IMR-90 (cell line): Measurements from ENCODE around the gene SWAP70. TPM values are rescaled to one million over a fixed set of nuclear protein-coding genes. Genes with fewer than 3 reads are reported as not detected.

ENCODE experiments used
- ATAC-seq: fragments of 200-7000 bp; cut with Tn5 transposase; 2 replicates; pipeline ENCODE4 v1.9.1; 2020; ENCODE audit warnings: low read depth, mild to moderate bottlenecking, moderate library complexity
- BruUV-seq: library from RNA; stranded (reverse); fragments of 400-500 nt; replicated peaks from 2 replicates; lab custom pipeline; 2021; lab: Mats Ljungman, UMichigan
- CTCF ChIA-PET: fragments of 300-600 bp; formaldehyde crosslinking; extraction: SDS; loops from one replicate; lab custom pipeline; 2021; ENCODE audit warnings: antibody characterized with exemption; lab: Yijun Ruan, JAX
- POLR2A ChIA-PET: fragments of 300-600 bp; sonication (Branson Sonifier 250); formaldehyde crosslinking; loops from one replicate; lab custom pipeline; 2022; ENCODE audit warnings: antibody characterized with exemption; ENCODE audit not compliant: unreplicated experiment; lab: Charles Lee
- DNase-seq: peaks from one replicate; pipeline ENCODE4 v3.0.0; 2013
- H2AFZ ChIP-seq: replicated peaks from 2 replicates; pipeline ENCODE3; 2013; ENCODE audit warnings: low read length, mild to moderate bottlenecking; ENCODE audit not compliant: poor library complexity
- H2AK5ac ChIP-seq: 2 replicates; pipeline ENCODE4 v1.6.1; 2013; ENCODE audit warnings: low read depth, low read length, inconsistent platforms
- H2AK9ac ChIP-seq: replicated peaks from 2 replicates; pipeline ENCODE3; 2013; ENCODE audit warnings: mild to moderate bottlenecking, low read depth, low read length, moderate library complexity; ENCODE audit not compliant: poor library complexity
- H2BK120ac ChIP-seq: 2 replicates; pipeline ENCODE4 v1.6.1; 2013; ENCODE audit warnings: low read depth, low read length, inconsistent platforms
- H2BK15ac ChIP-seq: 3 replicates; pipeline ENCODE4 v1.6.1; 2013; ENCODE audit warnings: low read depth, low read length, inconsistent platforms
- H2BK20ac ChIP-seq: 2 replicates; pipeline ENCODE4 v1.6.1; 2013; ENCODE audit warnings: low read depth, mild to moderate bottlenecking, inconsistent platforms, low read length, moderate library complexity
- H2BK5ac ChIP-seq: 2 replicates; pipeline ENCODE4 v1.6.1; 2013; ENCODE audit warnings: mild to moderate bottlenecking, low read depth, low read length, inconsistent platforms; ENCODE audit not compliant: poor library complexity, severe bottlenecking
- H3K14ac ChIP-seq: replicated peaks from 2 replicates; pipeline ENCODE4 v1.6.1; 2013; ENCODE audit warnings: low read depth, low read length, inconsistent platforms
- H3K18ac ChIP-seq: 2 replicates; pipeline ENCODE4 v1.6.1; 2013; ENCODE audit warnings: low read depth, low read length, control low read depth
- H3K23ac ChIP-seq: 2 replicates; pipeline ENCODE4 v1.6.1; 2013; ENCODE audit warnings: low read depth, low read length, inconsistent platforms
- H3K27ac ChIP-seq: 2 replicates; pipeline ENCODE4 v1.5.1; 2013; ENCODE audit warnings: mild to moderate bottlenecking, control low read depth, low read length; ENCODE audit not compliant: insufficient read depth
- H3K27me3 ChIP-seq: 2 replicates; pipeline ENCODE4 v1.6.1; 2013; ENCODE audit warnings: low read length; ENCODE audit not compliant: control insufficient read depth, insufficient read depth
- H3K36me3 ChIP-seq: 2 replicates; pipeline ENCODE4 v1.6.1; 2013; ENCODE audit warnings: low read length, mixed read lengths; ENCODE audit not compliant: control insufficient read depth, insufficient read depth
- H3K4ac ChIP-seq: 2 replicates; pipeline ENCODE4 v1.6.1; 2013; ENCODE audit warnings: low read depth, low read length, inconsistent platforms
- H3K4me1 ChIP-seq: 2 replicates; pipeline ENCODE4 v1.6.1; 2013; ENCODE audit warnings: low read length, mixed read lengths; ENCODE audit not compliant: control insufficient read depth, insufficient read depth
- H3K4me2 ChIP-seq: 2 replicates; pipeline ENCODE4 v1.6.1; 2013; ENCODE audit warnings: low read depth, mild to moderate bottlenecking, control low read depth, low read length, moderate library complexity
- H3K4me3 ChIP-seq: 2 replicates; pipeline ENCODE4 v1.5.1; 2013; ENCODE audit warnings: low read depth, mild to moderate bottlenecking, control low read depth, low read length, moderate library complexity; ENCODE audit not compliant: insufficient read depth
- H3K56ac ChIP-seq: 2 replicates; pipeline ENCODE4 v1.6.1; 2013; ENCODE audit warnings: low read length, inconsistent platforms; ENCODE audit not compliant: insufficient read depth; ENCODE audit errors: extremely low read depth
- H3K79me1 ChIP-seq, 2 experiments: 2 replicates each; pipeline ENCODE4 v1.6.1; 2013; ENCODE audit warnings: low read length in 2 of 2, inconsistent platforms in 1 of 2, low read depth in 1 of 2
- H3K9ac ChIP-seq: 2 replicates; pipeline ENCODE4 v1.6.1; 2013; ENCODE audit warnings: low read depth, low read length, control low read depth
- H3K9me1 ChIP-seq: 2 replicates; pipeline ENCODE4 v1.6.1; 2013; ENCODE audit warnings: low read length, inconsistent platforms; ENCODE audit not compliant: insufficient read depth
- H3K9me3 ChIP-seq: 2 replicates; pipeline ENCODE4 v1.6.1; 2013; ENCODE audit warnings: low read length; ENCODE audit not compliant: control insufficient read depth, insufficient read depth
- H4K20me1 ChIP-seq: 2 replicates; pipeline ENCODE4 v1.6.1; 2013; ENCODE audit warnings: low read length, inconsistent platforms; ENCODE audit not compliant: insufficient read depth
- H4K5ac ChIP-seq: 2 replicates; pipeline ENCODE4 v1.6.1; 2013; ENCODE audit warnings: mild to moderate bottlenecking, low read depth, low read length, control low read depth
- H4K8ac ChIP-seq, 2 experiments: 2 replicates each; pipeline ENCODE4 v1.6.1; 2013; ENCODE audit warnings: low read depth in 2 of 2, low read length in 2 of 2, control low read depth in 1 of 2, inconsistent platforms in 1 of 2
- H4K91ac ChIP-seq: 2 replicates; pipeline ENCODE4 v1.6.1; 2013; ENCODE audit warnings: low read depth, low read length, inconsistent platforms; ENCODE audit not compliant: insufficient read depth
- CEBPB ChIP-seq: IDR thresholded peaks from 2 replicates; pipeline ENCODE4 v1.6.1; 2012; ENCODE audit warnings: low read depth, low read length, improper control_type of control experiment
- CHD1 ChIP-seq: IDR thresholded peaks from 2 replicates; pipeline ENCODE4 v1.6.1; 2012; ENCODE audit warnings: low read depth, low read length, improper control_type of control experiment
- MAFK ChIP-seq: IDR thresholded peaks from 2 replicates; pipeline ENCODE4 v1.6.1; 2012; ENCODE audit warnings: low read depth, low read length, improper control_type of control experiment
- MAZ ChIP-seq: IDR thresholded peaks from 2 replicates; pipeline ENCODE4 v1.6.1; 2012; ENCODE audit warnings: low read depth, mild to moderate bottlenecking, low read length, improper control_type of control experiment, moderate library complexity, borderline replicate concordance
- MXI1 ChIP-seq: IDR thresholded peaks from 2 replicates; pipeline ENCODE4 v1.6.1; 2012; ENCODE audit warnings: low read depth, mild to moderate bottlenecking, low read length, moderate library complexity, borderline replicate concordance
- NFE2L2 ChIP-seq: fragments of 150-350 bp; IDR thresholded peaks from 2 replicates; pipeline ENCODE4 v1.6.1; 2016; ENCODE audit warnings: low read depth, mild to moderate bottlenecking, low read length
- POLR2A ChIP-seq: IDR thresholded peaks from 2 replicates; pipeline ENCODE4 v1.6.1; 2012; ENCODE audit warnings: mild to moderate bottlenecking, low read depth, low read length
- RFX5 ChIP-seq: IDR thresholded peaks from 2 replicates; pipeline ENCODE4 v1.8.0; 2012; ENCODE audit warnings: low read depth, mild to moderate bottlenecking, low read length, moderate library complexity
- SMC3 ChIP-seq: fragments of 150-350 bp; IDR thresholded peaks from 2 replicates; pipeline ENCODE4 v1.6.1; 2016; ENCODE audit warnings: low read depth, mild to moderate bottlenecking, antibody characterized with exemption, low read length, moderate library complexity
- WGBS, 2 experiments: methylation state at CpG; one replicate each; pipeline versions ENCODE4 v1.1.5 to v1.1.7; 2013; ENCODE audit warnings: missing lambda C conversion rate in 2 of 2; ENCODE audit not compliant: insufficient read length in 1 of 2; ENCODE audit errors: extremely low coverage in 2 of 2; 5-methylcytosine and 5-hydroxymethylcytosine counted together
- dilution Hi-C: fragments of 300-500 bp; cut with HindIII; formaldehyde crosslinking; loops from one replicate; pipeline ENCODE4 v1.14.3; 2018; ENCODE audit warnings: low sequenced_read_pairs; ENCODE audit not compliant: unreplicated experiment
- in situ Hi-C: fragments of 300-500 bp; cut with MboI; formaldehyde crosslinking; loops from 3 replicates; pipeline ENCODE4 v1.14.3; 2019; ENCODE audit warnings: low sequenced_read_pairs, inconsistent platforms, mixed read lengths
- intact Hi-C: fragments of 100-400 bp; cut with micrococcal nuclease; formaldehyde crosslinking; loops from 2 replicates; pipeline ENCODE4 v1.10.0; 2022
- polyA plus RNA-seq, 3 experiments: library from polyadenylated mRNA; depleted of rRNA; stranded (reverse); fragments of >200 nt; gene quantifications; 2 replicates each; pipeline ENCODE4 v1.2.3, GENCODE V29; 2012; ENCODE audit warnings: low replicate concordance in 1 of 3
- total RNA-seq: library from RNA; depleted of rRNA; stranded (reverse); fragments of >200 nt; gene quantifications from 2 replicates; pipeline ENCODE4 v1.2.3, GENCODE V29; 2012
- TF ChIP-seq, protein P1 (sequence below): conservative IDR thresholded peaks from 2 replicates; pipeline ENCODE4 v1.5.1; 2012; ENCODE audit warnings: mild to moderate bottlenecking, low read depth, low read length, improper control_type of control experiment
- TF ChIP-seq, protein P2 (sequence below): fragments of 150-350 bp; IDR thresholded peaks from 2 replicates; pipeline ENCODE4 v1.6.1; 2017; ENCODE audit warnings: mild to moderate bottlenecking, antibody characterized with exemption, low read length, low read depth

Gene SWAP70
- total and polyA plus RNA-seq, 2 of the 4 experiments (the other 2 are of a cell fraction) = 15.5 to 19.9 TPM

DNA sequence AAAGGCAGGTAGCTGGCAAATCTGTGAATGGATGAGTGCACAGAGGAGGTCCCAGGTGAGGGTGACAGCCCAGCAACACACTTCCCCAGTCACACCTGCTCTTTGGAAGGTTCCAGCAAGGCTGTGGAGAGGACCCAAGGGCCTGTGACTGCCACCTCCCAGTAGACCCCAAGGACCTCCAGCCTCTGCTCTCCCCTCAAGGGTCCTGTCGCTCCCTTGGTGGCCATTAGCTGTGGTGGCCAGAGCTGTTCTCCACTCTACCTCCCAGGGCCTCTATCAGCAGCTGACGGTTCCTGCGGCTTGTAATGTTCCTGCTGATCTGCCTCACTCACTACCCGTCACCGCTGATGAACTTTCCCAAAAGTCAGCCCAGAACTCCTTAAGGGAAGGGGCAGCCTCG, 93.0 kb downstream of the SWAP70 start:
- Histone ChIP-seq H2BK5ac (peak overlapping the region; percentile 43), H4K5ac (peak overlapping the region; percentile 43; the same call in 1 of the 2 replicates), H3K18ac (peak overlapping the region; percentile 31; the same call in 1 of the 2 replicates), H3K4ac (peak overlapping the region; percentile 99), H4K8ac (peak overlapping the region; percentile 29 to 64; a peak in 2 of 4 replicates), H3K9me1 (peaks cover 42% of the 10 kb centered on the region), H2BK120ac (peak overlapping the region; percentile 98), H3K23ac (no peak overlapping the region), H2AK9ac (no peak overlapping the region), H3K9me3 (no peaks in the 10 kb centered on the region), H4K91ac (peak overlapping the region; percentile 93), H3K27me3 (no peaks in the 10 kb centered on the region), H3K56ac (no peak overlapping the region), H3K4me3 (no peak overlapping the region), H2BK15ac (peak overlapping the region; percentile 96; the same call in 2 of the 3 replicates), H2AK5ac (peak overlapping the region; percentile 99), H3K14ac (peak overlapping the region; percentile 34; the same call in 1 of the 2 replicates), H3K4me1 (peaks cover 48% of the 10 kb centered on the region), H2AFZ (no peak overlapping the region), H3K27ac (no peak overlapping the region), H3K79me1 (peaks cover 9 to 56% of the 10 kb centered on the region in 2 experiments; a peak in 3 of 4 replicates), H2BK20ac (peak overlapping the region; percentile 98), H3K4me2 (no peak overlapping the region), H3K9ac (no peak overlapping the region), H4K20me1 (peaks cover 3% of the 10 kb centered on the region; the same call in 1 of the 2 replicates), H3K36me3 (peaks cover 2% of the 10 kb centered on the region; the same call in 1 of the 2 replicates)
- DNase-seq = no peak
- intact Hi-C loops (loop anchor here (5.0 to 10.0 kb wide), 3 partner anchors 368 to 980 kb away; no protein-coding TSS in a partner anchor), dilution Hi-C loops (no loop called here), in situ Hi-C loops (loop anchor here (25.0 kb wide), 1 partner anchor 205 kb away; no protein-coding TSS in a partner anchor)
- ChIA-PET CTCF (no interaction called here), POLR2A (no interaction called here)
- ATAC-seq = no peak
- WGBS, 2 experiments = 100% methylated on average over 2 of the region's 6 CpGs; no CpG with 5 or more reads in 1 of the 2 experiments
- BruUV-seq = no TSS peak
- TF ChIP-seq CEBPB (no peak), MXI1 (no peak), NFE2L2 (no peak), SMC3 (no peak), RFX5 (no peak), MAFK (no peak), MAZ (no peak), CHD1 (no peak), POLR2A (no peak)
- TF ChIP-seq, protein P1, sequence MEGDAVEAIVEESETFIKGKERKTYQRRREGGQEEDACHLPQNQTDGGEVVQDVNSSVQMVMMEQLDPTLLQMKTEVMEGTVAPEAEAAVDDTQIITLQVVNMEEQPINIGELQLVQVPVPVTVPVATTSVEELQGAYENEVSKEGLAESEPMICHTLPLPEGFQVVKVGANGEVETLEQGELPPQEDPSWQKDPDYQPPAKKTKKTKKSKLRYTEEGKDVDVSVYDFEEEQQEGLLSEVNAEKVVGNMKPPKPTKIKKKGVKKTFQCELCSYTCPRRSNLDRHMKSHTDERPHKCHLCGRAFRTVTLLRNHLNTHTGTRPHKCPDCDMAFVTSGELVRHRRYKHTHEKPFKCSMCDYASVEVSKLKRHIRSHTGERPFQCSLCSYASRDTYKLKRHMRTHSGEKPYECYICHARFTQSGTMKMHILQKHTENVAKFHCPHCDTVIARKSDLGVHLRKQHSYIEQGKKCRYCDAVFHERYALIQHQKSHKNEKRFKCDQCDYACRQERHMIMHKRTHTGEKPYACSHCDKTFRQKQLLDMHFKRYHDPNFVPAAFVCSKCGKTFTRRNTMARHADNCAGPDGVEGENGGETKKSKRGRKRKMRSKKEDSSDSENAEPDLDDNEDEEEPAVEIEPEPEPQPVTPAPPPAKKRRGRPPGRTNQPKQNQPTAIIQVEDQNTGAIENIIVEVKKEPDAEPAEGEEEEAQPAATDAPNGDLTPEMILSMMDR = no peak
- TF ChIP-seq, protein P2, sequence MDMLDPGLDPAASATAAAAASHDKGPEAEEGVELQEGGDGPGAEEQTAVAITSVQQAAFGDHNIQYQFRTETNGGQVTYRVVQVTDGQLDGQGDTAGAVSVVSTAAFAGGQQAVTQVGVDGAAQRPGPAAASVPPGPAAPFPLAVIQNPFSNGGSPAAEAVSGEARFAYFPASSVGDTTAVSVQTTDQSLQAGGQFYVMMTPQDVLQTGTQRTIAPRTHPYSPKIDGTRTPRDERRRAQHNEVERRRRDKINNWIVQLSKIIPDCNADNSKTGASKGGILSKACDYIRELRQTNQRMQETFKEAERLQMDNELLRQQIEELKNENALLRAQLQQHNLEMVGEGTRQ = no peak
